ENCODE measurements around the gene TGFB2. TPM values are rescaled to one million over a fixed set of nuclear protein-coding genes. Genes with fewer than 3 reads are reported as not detected.

Gene TGFB2
- total and polyA plus RNA-seq, 2 experiments from 2014 or later: 0.97 to 1.3 TPM

- Histone ChIP-seq H3K36me3 (ENCODE audit: low read depth) (no peaks in the 10 kb centered on the region), H3K9ac (no peak overlapping the region), H3K27ac (no peak overlapping the region), H3F3A (ENCODE audit: insufficient read depth) (peaks cover 41% of the 10 kb centered on the region), H3K4me1 (ENCODE audit: insufficient read depth) (peaks cover 49% of the 10 kb centered on the region), H3K9me3 (ENCODE audit: low read depth) (no peaks in the 10 kb centered on the region), H3K9me2 (ENCODE audit: insufficient read depth) (no peaks in the 10 kb centered on the region), H3K79me2 (ENCODE audit: insufficient read depth) (no peaks in the 10 kb centered on the region), H4K20me1 (ENCODE audit: insufficient read depth) (no peaks in the 10 kb centered on the region), H2AFZ (no peak overlapping the region), H3K4me3 (no peak overlapping the region), H3K4me2 (ENCODE audit: unreplicated experiment) (no peak overlapping the region), H3K27me3 (replicated peaks; ENCODE audit: insufficient read depth) (no peaks in the 10 kb centered on the region)
- DNase-seq: peak; percentile 41
- in situ Hi-C loops (cut with MboI): no loop called here
- 50 to 53% methylated on average over 8 of the region's 8 CpGs for WGBS, 2 experiments (ENCODE audit: low coverage in 1 of 2, low lambda C conversion rate in 2 of 2, missing lambda C conversion rate in 2 of 2)
- TF ChIP-seq EZH2phosphoT487 (IDR thresholded peaks at IDR 0.05; ENCODE audit: insufficient read depth, low read depth) (no peak), EZH2 (IDR thresholded peaks at IDR 0.05; ENCODE audit: insufficient read depth, poor library complexity, severe bottlenecking) (no peak)
Observed at GRCh38 chr1:218371927-218372672, 27.0 kb downstream of the TGFB2 start.

GRCh38 chr1:218374401-218375353 is 29.5 kb downstream of the TGFB2 start:
- no peak for TF ChIP-seq EZH2 (IDR thresholded peaks at IDR 0.05; ENCODE audit: insufficient read depth, poor library complexity, severe bottlenecking)
- no peak for TF ChIP-seq EZH2phosphoT487 (IDR thresholded peaks at IDR 0.05; ENCODE audit: insufficient read depth, low read depth)
- Histone ChIP-seq H4K20me1 (ENCODE audit: insufficient read depth) (no peaks in the 10 kb centered on the region), H3K4me3 (no peak overlapping the region), H3K4me2 (ENCODE audit: unreplicated experiment) (no peak overlapping the region), H3K79me2 (ENCODE audit: insufficient read depth) (no peaks in the 10 kb centered on the region), H3K27ac (no peak overlapping the region), H3F3A (ENCODE audit: insufficient read depth) (peaks cover 37% of the 10 kb centered on the region), H3K4me1 (ENCODE audit: insufficient read depth) (peaks cover 52% of the 10 kb centered on the region), H2AFZ (no peak overlapping the region), H3K9me3 (ENCODE audit: low read depth) (no peaks in the 10 kb centered on the region), H3K27me3 (replicated peaks; ENCODE audit: insufficient read depth) (no peaks in the 10 kb centered on the region), H3K9ac (no peak overlapping the region), H3K9me2 (ENCODE audit: insufficient read depth) (no peaks in the 10 kb centered on the region), H3K36me3 (ENCODE audit: low read depth) (no peaks in the 10 kb centered on the region)
- 72 to 79% methylated on average over 7 of the region's 7 CpGs for WGBS, 2 experiments (ENCODE audit: low coverage in 1 of 2, low lambda C conversion rate in 2 of 2, missing lambda C conversion rate in 2 of 2)
- peak; percentile 27 for DNase-seq
- in situ Hi-C loops (cut with MboI): no loop called here

GRCh38 chr1:218376722-218377121 is 31.6 kb downstream of the TGFB2 start:
- Histone ChIP-seq H3K4me2 (ENCODE audit: unreplicated experiment) (peak overlapping the region; percentile 70), H3K9me2 (ENCODE audit: insufficient read depth) (no peaks in the 10 kb centered on the region), H3K9ac (peak overlapping the region; percentile 48), H3F3A (ENCODE audit: insufficient read depth) (peaks cover 38% of the 10 kb centered on the region), H3K27ac (peak overlapping the region; percentile 75), H3K4me1 (ENCODE audit: insufficient read depth) (peaks cover 61% of the 10 kb centered on the region), H3K79me2 (ENCODE audit: insufficient read depth) (no peaks in the 10 kb centered on the region), H3K9me3 (ENCODE audit: low read depth) (no peaks in the 10 kb centered on the region), H3K27me3 (replicated peaks; ENCODE audit: insufficient read depth) (no peaks in the 10 kb centered on the region), H4K20me1 (ENCODE audit: insufficient read depth) (no peaks in the 10 kb centered on the region), H2AFZ (no peak overlapping the region), H3K36me3 (ENCODE audit: low read depth) (no peaks in the 10 kb centered on the region), H3K4me3 (peak overlapping the region; percentile 34)
- 28 to 37% methylated on average over 2 of the region's 2 CpGs for WGBS, 2 experiments (ENCODE audit: low coverage in 1 of 2, low lambda C conversion rate in 2 of 2, missing lambda C conversion rate in 2 of 2)
- in situ Hi-C loops (cut with MboI): no loop called here
- TF ChIP-seq EZH2phosphoT487 (IDR thresholded peaks at IDR 0.05; ENCODE audit: insufficient read depth, low read depth) (no peak), EZH2 (IDR thresholded peaks at IDR 0.05; ENCODE audit: insufficient read depth, poor library complexity, severe bottlenecking) (no peak)
- DNase-seq: no peak

GRCh38 chr1:218377143-218377660 is 32.1 kb downstream of the TGFB2 start:
- Histone ChIP-seq H3K36me3 (ENCODE audit: low read depth) (no peaks in the 10 kb centered on the region), H2AFZ (no peak overlapping the region), H4K20me1 (ENCODE audit: insufficient read depth) (no peaks in the 10 kb centered on the region), H3K9ac (peak overlapping the region; percentile 48), H3K9me3 (ENCODE audit: low read depth) (no peaks in the 10 kb centered on the region), H3K27ac (peak overlapping the region; percentile 75), H3K4me1 (ENCODE audit: insufficient read depth) (peaks cover 59% of the 10 kb centered on the region), H3K27me3 (replicated peaks; ENCODE audit: insufficient read depth) (no peaks in the 10 kb centered on the region), H3K4me3 (peak overlapping the region; percentile 34), H3K4me2 (ENCODE audit: unreplicated experiment) (peak overlapping the region; percentile 70), H3F3A (ENCODE audit: insufficient read depth) (peaks cover 36% of the 10 kb centered on the region), H3K9me2 (ENCODE audit: insufficient read depth) (no peaks in the 10 kb centered on the region), H3K79me2 (ENCODE audit: insufficient read depth) (no peaks in the 10 kb centered on the region)
- peak; percentile 93 for DNase-seq
- in situ Hi-C loops (cut with MboI): no loop called here
- no peak for TF ChIP-seq EZH2 (IDR thresholded peaks at IDR 0.05; ENCODE audit: insufficient read depth, poor library complexity, severe bottlenecking)
- peak; percentile 93 for TF ChIP-seq EZH2phosphoT487 (IDR thresholded peaks at IDR 0.05; ENCODE audit: insufficient read depth, low read depth)
- WGBS, 2 experiments (ENCODE audit: low coverage in 1 of 2, low lambda C conversion rate in 2 of 2, missing lambda C conversion rate in 2 of 2): 13% methylated on average over 4 of the region's 4 CpGs

Data from GM23248 (cell line).